ENCODE data around the gene SUOX. TPM values are rescaled to one million over a fixed set of nuclear protein-coding genes. Genes with fewer than 3 reads are reported as not detected.
A peak's percentile ranks its signal among the peaks of the same experiment; 100 is the strongest.

Gene SUOX
- total RNA-seq, 1 experiment from 2014 or later: 18.0 TPM

DNA sequence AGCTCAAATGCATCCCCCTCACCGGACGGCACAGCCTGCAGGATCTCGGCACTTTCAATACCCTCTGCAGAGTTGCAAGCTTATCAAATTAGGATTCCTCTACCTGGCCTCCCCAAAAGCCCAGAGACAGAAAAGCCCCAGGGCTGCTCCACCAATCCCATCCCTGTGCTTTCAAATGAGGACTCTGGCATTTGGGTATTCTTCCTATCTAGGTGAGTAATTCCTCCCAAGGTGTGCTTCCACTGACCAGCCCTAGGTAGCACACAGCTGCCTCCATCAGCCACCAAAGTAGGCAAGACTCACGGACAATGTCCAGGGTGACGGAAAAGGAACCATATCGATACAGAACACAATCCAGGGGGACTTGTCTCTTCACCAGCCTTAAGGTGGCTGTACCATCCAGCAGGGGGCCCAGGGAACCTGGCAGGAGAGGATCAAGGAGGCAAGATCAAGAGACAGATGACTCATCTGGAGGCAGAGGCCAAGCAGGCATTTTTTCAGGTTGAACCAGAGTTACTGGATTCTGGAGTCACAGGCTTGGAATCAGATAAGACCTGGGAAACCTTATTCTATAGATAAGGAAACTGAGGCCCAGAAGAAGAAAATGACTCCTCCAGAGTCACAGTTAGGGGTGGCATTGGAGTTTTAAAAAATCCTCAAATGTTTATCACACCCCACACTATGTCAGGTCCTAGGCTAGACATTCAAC, 41.1 kb upstream of the SUOX start:
- CTCF ChIA-PET: interaction anchor here (1.0 kb wide), 1 partner anchor 18 kb away, joined by 3 read pairs; the partner anchor contains the start of gene RAB5B
- DNase-seq: peak; percentile 95

DNA sequence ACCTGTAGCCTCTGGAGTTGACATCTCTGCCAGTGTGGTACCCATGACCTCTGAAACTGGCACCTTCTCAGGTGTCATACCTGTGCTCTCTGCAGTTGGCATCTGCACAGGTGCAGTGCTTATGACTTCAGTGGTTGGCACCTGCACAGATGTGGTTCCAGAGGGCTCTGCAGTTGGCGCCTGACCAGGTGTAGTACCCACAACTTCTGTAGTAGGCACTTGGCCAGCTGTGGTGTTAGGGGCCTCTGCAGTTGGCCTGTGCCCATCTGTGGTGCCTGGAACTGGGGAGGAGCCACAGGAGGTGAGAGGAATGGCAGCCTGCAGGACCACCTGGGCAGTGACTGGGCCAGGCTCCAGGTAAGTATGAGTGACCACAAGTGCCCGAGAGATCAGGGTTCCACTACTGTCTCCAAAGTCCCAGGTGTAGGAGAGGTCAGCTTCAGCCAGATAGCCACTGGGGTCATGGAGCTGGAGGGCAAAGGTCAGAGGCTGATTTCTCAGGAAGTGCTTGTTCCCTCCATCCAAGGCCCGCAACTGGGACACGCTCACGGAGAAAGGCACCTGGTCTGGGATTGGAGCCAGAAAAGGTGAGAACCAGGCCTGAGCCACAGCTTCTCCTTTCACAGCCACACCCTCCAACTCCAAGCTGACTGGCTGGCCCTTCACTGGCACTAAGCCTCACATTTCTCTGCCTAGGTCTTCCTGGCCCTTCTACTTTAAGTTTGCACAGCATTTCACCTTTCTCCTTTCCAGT, 39.8 kb upstream of the SUOX start:
- TF ChIP-seq EZH2phosphoT487 (IDR thresholded peaks at IDR 0.05; ENCODE audit: borderline replicate concordance, low read length) (no peak), EZH2 (IDR thresholded peaks at IDR 0.05; ENCODE audit: low read length, unreplicated experiment) (no peak)
- TF ChIP-seq, protein P1, sequence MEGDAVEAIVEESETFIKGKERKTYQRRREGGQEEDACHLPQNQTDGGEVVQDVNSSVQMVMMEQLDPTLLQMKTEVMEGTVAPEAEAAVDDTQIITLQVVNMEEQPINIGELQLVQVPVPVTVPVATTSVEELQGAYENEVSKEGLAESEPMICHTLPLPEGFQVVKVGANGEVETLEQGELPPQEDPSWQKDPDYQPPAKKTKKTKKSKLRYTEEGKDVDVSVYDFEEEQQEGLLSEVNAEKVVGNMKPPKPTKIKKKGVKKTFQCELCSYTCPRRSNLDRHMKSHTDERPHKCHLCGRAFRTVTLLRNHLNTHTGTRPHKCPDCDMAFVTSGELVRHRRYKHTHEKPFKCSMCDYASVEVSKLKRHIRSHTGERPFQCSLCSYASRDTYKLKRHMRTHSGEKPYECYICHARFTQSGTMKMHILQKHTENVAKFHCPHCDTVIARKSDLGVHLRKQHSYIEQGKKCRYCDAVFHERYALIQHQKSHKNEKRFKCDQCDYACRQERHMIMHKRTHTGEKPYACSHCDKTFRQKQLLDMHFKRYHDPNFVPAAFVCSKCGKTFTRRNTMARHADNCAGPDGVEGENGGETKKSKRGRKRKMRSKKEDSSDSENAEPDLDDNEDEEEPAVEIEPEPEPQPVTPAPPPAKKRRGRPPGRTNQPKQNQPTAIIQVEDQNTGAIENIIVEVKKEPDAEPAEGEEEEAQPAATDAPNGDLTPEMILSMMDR (conservative IDR thresholded peaks at IDR 0.05; ENCODE audit: low read depth, low read length): no peak
- Histone ChIP-seq H4K20me1 (ENCODE audit: low read length) (no peaks in the 10 kb centered on the region), H3K9me3 (ENCODE audit: low read length) (no peaks in the 10 kb centered on the region), H3K79me2 (ENCODE audit: low read length) (no peaks in the 10 kb centered on the region), H3K4me3 (ENCODE audit: low read length) (no peak overlapping the region), H3K4me2 (ENCODE audit: low read length) (no peak overlapping the region), H2AFZ (ENCODE audit: low read length) (no peak overlapping the region), H3F3A (ENCODE audit: low read length, unreplicated experiment) (peaks cover 6% of the 10 kb centered on the region), H3K4me1 (ENCODE audit: insufficient read depth, low read length) (peaks cover 27% of the 10 kb centered on the region), H3K9ac (ENCODE audit: low read length) (no peak overlapping the region), H3K36me3 (ENCODE audit: low read depth, low read length) (peaks cover 3% of the 10 kb centered on the region; the same call in 1 of the 2 replicates), H3K27ac (ENCODE audit: low read length) (no peak overlapping the region), H3K9me2 (replicated peaks; ENCODE audit: low read length) (no peaks in the 10 kb centered on the region), H3K27me3 (ENCODE audit: low read length) (no peaks in the 10 kb centered on the region)
- ChIA-PET POLR2A (ENCODE audit: unreplicated experiment) (no interaction called here), CTCF (interaction anchor here (1.0 kb wide), 1 partner anchor 17 kb away, joined by 3 read pairs; the partner anchor contains the start of gene RAB5B)
- intact Hi-C loops (cut with micrococcal nuclease): no loop called here
- DNase-seq: peak; percentile 34
- no TSS peak for BruUV-seq (replicated peaks)
- no peak for ATAC-seq

More for the DNA sequence above, 41.1 kb upstream of the SUOX start:
- Histone ChIP-seq H3K4me2 (ENCODE audit: low read length) (peak overlapping the region; percentile 43), H3K9me3 (ENCODE audit: low read length) (no peaks in the 10 kb centered on the region), H3K4me3 (ENCODE audit: low read length) (no peak overlapping the region), H4K20me1 (ENCODE audit: low read length) (no peaks in the 10 kb centered on the region), H3K79me2 (ENCODE audit: low read length) (no peaks in the 10 kb centered on the region), H3K9me2 (replicated peaks; ENCODE audit: low read length) (no peaks in the 10 kb centered on the region), H3K27ac (ENCODE audit: low read length) (no peak overlapping the region), H3K36me3 (ENCODE audit: low read depth, low read length) (peaks cover 4% of the 10 kb centered on the region; the same call in 1 of the 2 replicates), H2AFZ (ENCODE audit: low read length) (no peak overlapping the region), H3K4me1 (ENCODE audit: insufficient read depth, low read length) (peaks cover 27% of the 10 kb centered on the region), H3K27me3 (ENCODE audit: low read length) (no peaks in the 10 kb centered on the region), H3F3A (ENCODE audit: low read length, unreplicated experiment) (peaks cover 6% of the 10 kb centered on the region), H3K9ac (ENCODE audit: low read length) (no peak overlapping the region)
- peak; percentile 96 for ATAC-seq
- TF ChIP-seq EZH2 (IDR thresholded peaks at IDR 0.05; ENCODE audit: low read length, unreplicated experiment): no peak
- no peak for TF ChIP-seq EZH2phosphoT487 (IDR thresholded peaks at IDR 0.05; ENCODE audit: borderline replicate concordance, low read length)
- TF ChIP-seq, protein P1 (conservative IDR thresholded peaks at IDR 0.05; ENCODE audit: low read depth, low read length): peak; percentile 89
- BruUV-seq (replicated peaks): TSS peak; percentile 6
- POLR2A ChIA-PET (ENCODE audit: unreplicated experiment): no interaction called here
- intact Hi-C loops (cut with micrococcal nuclease): loop anchor here (1.0 kb wide), 1 partner anchor 85 kb away; the partner anchor contains the start of gene RPS26
